ENCODE measurements around the gene PSME4. TPM values are rescaled to one million over a fixed set of nuclear protein-coding genes. Genes with fewer than 3 reads are reported as not detected.

The PSME4 gene
- total RNA-seq, 1 donor from 2014 or later: 44.3 TPM

DNA sequence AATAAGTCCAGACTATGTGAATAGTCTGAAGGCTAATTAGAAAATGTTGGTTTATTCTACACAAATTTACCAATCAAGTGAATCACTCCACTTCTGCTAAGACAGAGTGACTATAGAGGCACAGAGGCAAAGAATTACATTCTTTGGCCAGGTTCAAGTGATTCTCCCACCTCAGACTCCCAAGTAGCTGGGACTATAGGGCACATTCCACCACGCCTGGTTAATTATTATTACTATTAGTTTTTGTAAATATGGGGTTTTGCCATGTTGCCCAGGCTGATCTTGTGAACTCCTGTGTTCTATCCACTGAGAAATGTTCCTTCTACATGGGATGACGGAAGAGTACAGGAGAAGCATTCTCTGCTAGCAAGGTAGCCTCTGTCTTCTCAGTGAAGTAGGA, 37.6 kb upstream of the PSME4 start:
- Histone ChIP-seq H3K36me3 (ENCODE audit: control insufficient read depth, insufficient read depth, low read length) (no peaks in the 10 kb centered on the region), H3K27me3 (ENCODE audit: control insufficient read depth, insufficient read depth, low read length) (no peaks in the 10 kb centered on the region), H3K4me3 (ENCODE audit: low read depth, low read length) (no peak overlapping the region)
- no peak for DNase-seq (ENCODE audit: low read depth)
- TF ChIP-seq, protein P1, sequence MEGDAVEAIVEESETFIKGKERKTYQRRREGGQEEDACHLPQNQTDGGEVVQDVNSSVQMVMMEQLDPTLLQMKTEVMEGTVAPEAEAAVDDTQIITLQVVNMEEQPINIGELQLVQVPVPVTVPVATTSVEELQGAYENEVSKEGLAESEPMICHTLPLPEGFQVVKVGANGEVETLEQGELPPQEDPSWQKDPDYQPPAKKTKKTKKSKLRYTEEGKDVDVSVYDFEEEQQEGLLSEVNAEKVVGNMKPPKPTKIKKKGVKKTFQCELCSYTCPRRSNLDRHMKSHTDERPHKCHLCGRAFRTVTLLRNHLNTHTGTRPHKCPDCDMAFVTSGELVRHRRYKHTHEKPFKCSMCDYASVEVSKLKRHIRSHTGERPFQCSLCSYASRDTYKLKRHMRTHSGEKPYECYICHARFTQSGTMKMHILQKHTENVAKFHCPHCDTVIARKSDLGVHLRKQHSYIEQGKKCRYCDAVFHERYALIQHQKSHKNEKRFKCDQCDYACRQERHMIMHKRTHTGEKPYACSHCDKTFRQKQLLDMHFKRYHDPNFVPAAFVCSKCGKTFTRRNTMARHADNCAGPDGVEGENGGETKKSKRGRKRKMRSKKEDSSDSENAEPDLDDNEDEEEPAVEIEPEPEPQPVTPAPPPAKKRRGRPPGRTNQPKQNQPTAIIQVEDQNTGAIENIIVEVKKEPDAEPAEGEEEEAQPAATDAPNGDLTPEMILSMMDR (IDR thresholded peaks at IDR 0.05; ENCODE audit: insufficient read depth, low read length, poor library complexity, severe bottlenecking): no peak

DNA sequence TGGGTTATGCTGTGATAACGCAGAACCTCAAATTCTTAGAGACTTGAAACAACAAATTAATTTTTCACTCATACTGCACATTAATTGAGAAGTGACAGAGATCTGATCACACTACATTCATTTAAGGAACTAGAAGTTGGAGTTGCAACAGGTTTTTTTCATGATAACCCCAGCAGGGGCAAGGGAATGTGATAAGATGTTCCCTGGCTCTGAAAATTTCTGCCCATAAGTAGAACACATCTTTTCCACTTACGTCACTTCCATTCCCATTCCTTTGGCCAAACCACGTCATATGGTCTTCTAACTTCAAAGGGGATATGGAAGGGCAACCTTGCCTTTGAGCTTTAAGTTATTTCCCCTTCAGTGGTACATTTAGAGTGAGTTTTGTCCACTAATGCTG, 29.7 kb upstream of the PSME4 start:
- TF ChIP-seq, protein P1 (IDR thresholded peaks at IDR 0.05; ENCODE audit: insufficient read depth, low read length, poor library complexity, severe bottlenecking): no peak
- Histone ChIP-seq H3K27me3 (ENCODE audit: control insufficient read depth, insufficient read depth, low read length) (no peaks in the 10 kb centered on the region), H3K36me3 (ENCODE audit: control insufficient read depth, insufficient read depth, low read length) (no peaks in the 10 kb centered on the region), H3K4me3 (ENCODE audit: low read depth, low read length) (no peak overlapping the region)
- DNase-seq (ENCODE audit: low read depth): no peak

DNA sequence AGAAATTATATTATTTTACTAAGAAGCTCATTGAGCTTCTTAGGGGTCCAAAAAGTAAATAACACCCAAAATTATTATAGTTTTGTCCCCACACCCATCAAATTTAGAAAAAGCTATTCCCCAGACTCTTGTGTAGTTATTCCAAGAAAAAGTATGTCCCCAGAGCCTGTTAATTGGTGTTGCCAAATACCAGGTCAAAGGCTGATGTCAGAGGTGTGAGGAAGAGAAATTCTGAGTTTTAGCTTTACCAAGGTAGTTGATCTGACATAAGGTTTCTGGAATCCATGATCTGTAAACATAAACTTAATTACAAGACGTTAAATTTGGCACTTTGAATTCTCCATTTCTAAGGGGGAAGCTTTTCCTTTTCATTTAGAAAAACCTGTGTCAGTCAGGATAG, 29.3 kb upstream of the PSME4 start:
- no peaks in the 10 kb centered on the region for H3K36me3 ChIP-seq (ENCODE audit: control insufficient read depth, insufficient read depth, low read length)
- H3K27me3 ChIP-seq (ENCODE audit: control insufficient read depth, insufficient read depth, low read length): no peaks in the 10 kb centered on the region
- DNase-seq (ENCODE audit: low read depth): no peak
- TF ChIP-seq, protein P1 (IDR thresholded peaks at IDR 0.05; ENCODE audit: insufficient read depth, low read length, poor library complexity, severe bottlenecking): no peak
- no peak overlapping the region for H3K4me3 ChIP-seq (ENCODE audit: low read depth, low read length)

DNA sequence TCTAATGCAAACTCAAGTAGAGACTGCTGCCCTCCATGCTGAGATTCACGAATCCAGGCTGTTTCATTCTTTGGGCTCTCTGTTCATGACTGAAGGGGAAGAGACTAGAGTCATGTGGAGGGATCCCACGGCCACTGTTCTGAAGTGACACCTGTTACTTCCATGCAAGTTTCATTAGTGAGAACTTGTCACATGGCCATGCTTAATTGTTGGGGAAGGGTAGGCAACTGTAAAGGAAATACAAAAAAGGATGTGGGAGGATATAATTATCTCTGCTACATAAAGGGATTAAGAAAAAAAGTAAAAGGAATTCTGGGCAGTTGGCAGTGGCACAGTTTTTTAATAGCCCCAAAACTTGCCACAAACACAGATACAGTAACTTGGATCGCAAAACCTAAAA, 28.0 kb upstream of the PSME4 start:
- TF ChIP-seq, protein P1 (IDR thresholded peaks at IDR 0.05; ENCODE audit: insufficient read depth, low read length, poor library complexity, severe bottlenecking): no peak
- Histone ChIP-seq H3K4me3 (ENCODE audit: low read depth, low read length) (no peak overlapping the region), H3K36me3 (ENCODE audit: control insufficient read depth, insufficient read depth, low read length) (no peaks in the 10 kb centered on the region), H3K27me3 (ENCODE audit: control insufficient read depth, insufficient read depth, low read length) (no peaks in the 10 kb centered on the region)
- DNase-seq (ENCODE audit: low read depth): no peak

DNA sequence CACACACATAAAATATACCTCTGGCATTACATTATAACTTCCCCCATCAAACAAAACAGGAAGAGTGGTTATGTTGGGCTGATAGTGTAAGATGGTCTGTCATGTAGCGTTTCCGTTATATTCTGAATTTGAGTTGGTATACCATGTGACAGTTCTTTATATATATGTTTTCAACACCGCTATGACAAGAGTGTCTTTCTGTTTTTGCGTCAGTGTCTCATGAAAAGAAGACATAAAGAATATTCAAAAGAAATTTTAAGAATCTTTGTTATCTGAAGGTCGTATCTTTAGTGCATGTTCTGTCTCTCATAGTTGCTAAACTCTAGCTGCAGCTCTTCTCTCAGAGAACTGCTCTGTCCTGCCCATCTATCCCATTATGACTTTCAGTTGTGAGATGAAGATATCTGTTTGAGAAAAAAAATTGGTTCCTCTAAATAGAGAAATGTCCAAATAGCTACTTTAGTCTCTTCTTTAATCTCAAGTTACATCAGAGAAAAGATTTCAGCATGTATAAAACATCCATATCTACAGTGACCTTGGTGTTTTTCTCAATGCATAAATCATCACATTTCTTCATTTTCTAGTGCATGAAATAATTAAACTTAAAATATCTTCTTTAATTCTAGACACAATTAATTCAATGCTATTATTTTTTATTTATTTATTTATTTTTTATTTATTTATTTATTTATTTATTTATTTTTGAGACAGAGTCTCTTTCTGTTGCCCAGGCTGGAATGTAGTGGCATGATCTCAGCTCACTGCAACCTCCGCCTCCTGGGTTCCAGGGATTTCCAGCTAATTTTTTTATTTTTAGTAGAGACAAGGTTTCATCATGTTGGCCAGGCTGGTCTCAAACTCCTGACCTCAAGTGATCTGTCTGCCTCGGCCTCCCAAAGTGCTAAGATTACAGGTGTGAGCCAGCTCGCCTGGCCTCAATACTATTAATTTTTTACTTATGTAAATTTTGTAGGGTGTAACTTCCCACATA, 24.3 kb upstream of the PSME4 start:
- DNase-seq (ENCODE audit: low read depth): no peak
- TF ChIP-seq, protein P1 (IDR thresholded peaks at IDR 0.05; ENCODE audit: insufficient read depth, low read length, poor library complexity, severe bottlenecking): no peak
- H3K27me3 ChIP-seq (ENCODE audit: control insufficient read depth, insufficient read depth, low read length): no peaks in the 10 kb centered on the region
- no peaks in the 10 kb centered on the region for H3K36me3 ChIP-seq (ENCODE audit: control insufficient read depth, insufficient read depth, low read length)
- no peak overlapping the region for H3K4me3 ChIP-seq (ENCODE audit: low read depth, low read length)
